Measurements from ENCODE around the gene SASS6. TPM values are rescaled to one million over a fixed set of nuclear protein-coding genes. Genes with fewer than 3 reads are reported as not detected.

The SASS6 gene
- total and polyA plus RNA-seq, 9 of the 15 experiments (the other 6 are each of a cell fraction or from before 2014, with no cell fraction given) = 11.6 to 34.1 (median 18.0) TPM

GRCh38 chr1:100038660-100039287 lies 94.0 kb downstream of the SASS6 start (continued):
- TF ChIP-seq CAMTA2 (CRISPR knock-in tag; conservative IDR thresholded peaks at IDR 0.05) = peak; percentile 55; the same call in 1 of the 2 replicates

DNA sequence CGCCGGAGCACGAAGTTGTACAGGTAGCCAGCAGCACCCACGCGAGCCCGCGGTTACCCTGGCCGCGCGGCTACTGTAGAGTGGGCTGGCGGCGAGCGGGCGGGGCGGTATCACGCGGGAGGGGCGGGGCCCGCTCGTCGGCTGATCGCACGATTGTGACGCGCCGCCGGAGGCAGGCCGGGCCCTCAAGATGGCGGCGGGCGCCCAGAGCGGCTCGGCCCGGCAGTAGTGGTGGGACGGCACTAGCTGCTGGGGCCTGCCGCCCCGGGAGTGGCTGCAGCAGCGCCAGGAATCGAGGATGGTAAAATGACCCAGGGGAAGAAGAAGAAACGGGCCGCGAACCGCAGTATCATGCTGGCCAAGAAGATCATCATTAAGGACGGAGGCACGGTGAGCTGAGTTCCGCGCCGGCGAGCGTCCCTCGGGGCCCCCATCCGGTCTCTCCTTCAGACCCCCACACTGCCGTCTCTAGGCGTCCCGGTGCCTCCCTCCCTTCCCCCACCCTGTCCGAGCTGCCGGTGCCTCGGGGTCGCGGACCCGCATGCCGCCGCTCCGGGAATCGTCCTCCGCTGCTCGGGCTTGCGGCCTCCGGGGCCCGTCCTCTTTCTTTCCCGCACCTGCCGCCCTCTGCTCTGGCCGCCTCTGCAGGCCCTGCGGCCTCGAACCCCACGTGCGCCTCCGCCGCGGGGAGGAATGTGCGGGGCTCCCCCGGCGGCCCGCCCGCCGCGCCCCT lies 94.6 kb downstream of the SASS6 start:
- H3K27me3 ChIP-seq (ENCODE audit: control insufficient read depth in 2 of 2, insufficient read depth in 2 of 2, low read length in 2 of 2) = no peaks in the 10 kb centered on the region
- H3K9me3 ChIP-seq (replicated peaks; ENCODE audit: control insufficient read depth, insufficient read depth, low read depth, low read length) = 0 out of 2 replicates have a peak, but pooled peaks cover 4% of the 10 kb centered on the region
- H3K9ac ChIP-seq (ENCODE audit: insufficient read depth in 1 of 2, low read depth in 2 of 2, low read length in 2 of 2) = peak overlapping the region; percentile 94 to 99
- intact Hi-C loops (cut with micrococcal nuclease) = loop anchor here (1.0 to 5.0 kb wide), 3 partner anchors 97 to 421 kb away; no protein-coding TSS in a partner anchor
- ATAC-seq = peak; percentile 88
- ChIA-PET CTCF (ENCODE audit: low intra/inter-chr PET ratio) (no interaction called here), POLR2A (interaction anchor here (0.6 to 1.4 kb wide), 11 partner anchors 8 to 379 kb away, joined by 3 to 6 read pairs (median 3); partner anchors contain the start of genes DBT and SLC35A3)
- 0 out of 2 replicates have a peak, but pooled peaks cover 4% of the 10 kb centered on the region for H4K20me1 ChIP-seq (replicated peaks; ENCODE audit: control insufficient read depth, insufficient read depth, low read length)
- peaks cover 18% of the 10 kb centered on the region for H3K36me3 ChIP-seq (ENCODE audit: control insufficient read depth, insufficient read depth, low read length)
- H3K9me1 ChIP-seq (ENCODE audit: control insufficient read depth, insufficient read depth, low read length) = no peaks in the 10 kb centered on the region
- peak overlapping the region; percentile 89 for H2AFZ ChIP-seq (ENCODE audit: low read depth, low read length)
- peak overlapping the region; percentile 80 for H3K4me3 ChIP-seq
- in situ Hi-C loops (cut with MboI) = loop anchor here (5.0 kb wide), 1 partner anchor 226 kb away; no protein-coding TSS in a partner anchor
- H3K79me2 ChIP-seq (ENCODE audit: control insufficient read depth, insufficient read depth, low read length) = peaks cover 84% of the 10 kb centered on the region
- DNase-seq (ENCODE audit: extremely low read depth in 1 of 4, low spot score in 3 of 4) = peak; percentile 88 to 93 (median 91)
- peaks cover 4 to 11% of the 10 kb centered on the region in 2 experiments; a peak in 4 of 5 replicates for H3K4me1 ChIP-seq (replicated peaks in 1 of 2; ENCODE audit: control insufficient read depth in 2 of 2, insufficient read depth in 2 of 2, low read length in 2 of 2)
- WGBS (ENCODE audit: insufficient coverage, low coverage, missing lambda C conversion rate) = 0% methylated on average over 27 of the region's 87 CpGs
- H3K4me2 ChIP-seq (ENCODE audit: insufficient read depth, low read length) = peak overlapping the region; percentile 95
- BruUV-seq (replicated peaks) = no TSS peak
- FAIRE-seq = no peak
- peak overlapping the region; percentile 98 for H3K27ac ChIP-seq (ENCODE audit: extremely low read depth, low read depth, low read length)
- TF ChIP-seq PHF21A (IDR thresholded peaks at IDR 0.05; ENCODE audit: borderline replicate concordance, low read depth) (no peak), BMI1 (IDR thresholded peaks at IDR 0.05; ENCODE audit: low read length) (no peak), STAT5B (CRISPR knock-in tag; IDR thresholded peaks at IDR 0.05) (no peak), CAMTA2 (CRISPR knock-in tag; conservative IDR thresholded peaks at IDR 0.05) (no peak), PML (IDR thresholded peaks at IDR 0.05; ENCODE audit: low read length) (peak; percentile 92), ZNF277 (CRISPR knock-in tag; IDR thresholded peaks at IDR 0.05; ENCODE audit: borderline replicate concordance) (no peak), SMAD1 (IDR thresholded peaks at IDR 0.05; ENCODE audit: low read depth, low read length, partially characterized antibody) (peak; percentile 65), ZNF551 (CRISPR knock-in tag; IDR thresholded peaks at IDR 0.05) (no peak), KHSRP (IDR thresholded peaks at IDR 0.05) (no peak), ATF1 (CRISPR knock-in tag; IDR thresholded peaks at IDR 0.05) (no peak), ATF1 (tag; IDR thresholded peaks at IDR 0.05) (peak; percentile 94), ZNF140 (CRISPR knock-in tag; IDR thresholded peaks at IDR 0.05) (no peak)
- TF ChIP-seq, protein P1, sequence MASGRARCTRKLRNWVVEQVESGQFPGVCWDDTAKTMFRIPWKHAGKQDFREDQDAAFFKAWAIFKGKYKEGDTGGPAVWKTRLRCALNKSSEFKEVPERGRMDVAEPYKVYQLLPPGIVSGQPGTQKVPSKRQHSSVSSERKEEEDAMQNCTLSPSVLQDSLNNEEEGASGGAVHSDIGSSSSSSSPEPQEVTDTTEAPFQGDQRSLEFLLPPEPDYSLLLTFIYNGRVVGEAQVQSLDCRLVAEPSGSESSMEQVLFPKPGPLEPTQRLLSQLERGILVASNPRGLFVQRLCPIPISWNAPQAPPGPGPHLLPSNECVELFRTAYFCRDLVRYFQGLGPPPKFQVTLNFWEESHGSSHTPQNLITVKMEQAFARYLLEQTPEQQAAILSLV (tag; IDR thresholded peaks at IDR 0.05) = no peak
- TF ChIP-seq, protein P2, sequence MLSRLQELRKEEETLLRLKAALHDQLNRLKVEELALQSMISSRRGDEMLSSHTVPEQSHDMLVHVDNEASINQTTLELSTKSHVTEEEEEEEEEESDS (CRISPR knock-in tag; IDR thresholded peaks at IDR 0.05) = no peak
- TF ChIP-seq, protein P3, sequence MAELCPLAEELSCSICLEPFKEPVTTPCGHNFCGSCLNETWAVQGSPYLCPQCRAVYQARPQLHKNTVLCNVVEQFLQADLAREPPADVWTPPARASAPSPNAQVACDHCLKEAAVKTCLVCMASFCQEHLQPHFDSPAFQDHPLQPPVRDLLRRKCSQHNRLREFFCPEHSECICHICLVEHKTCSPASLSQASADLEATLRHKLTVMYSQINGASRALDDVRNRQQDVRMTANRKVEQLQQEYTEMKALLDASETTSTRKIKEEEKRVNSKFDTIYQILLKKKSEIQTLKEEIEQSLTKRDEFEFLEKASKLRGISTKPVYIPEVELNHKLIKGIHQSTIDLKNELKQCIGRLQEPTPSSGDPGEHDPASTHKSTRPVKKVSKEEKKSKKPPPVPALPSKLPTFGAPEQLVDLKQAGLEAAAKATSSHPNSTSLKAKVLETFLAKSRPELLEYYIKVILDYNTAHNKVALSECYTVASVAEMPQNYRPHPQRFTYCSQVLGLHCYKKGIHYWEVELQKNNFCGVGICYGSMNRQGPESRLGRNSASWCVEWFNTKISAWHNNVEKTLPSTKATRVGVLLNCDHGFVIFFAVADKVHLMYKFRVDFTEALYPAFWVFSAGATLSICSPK (IDR thresholded peaks at IDR 0.05; ENCODE audit: borderline replicate concordance) = no peak

Data from K562 (cell line).